HepG2 (cell line): ENCODE data around the gene CRISPLD2.

Experiments
- AHDC1 ChIP-seq: sonication (generic); formaldehyde crosslinking; IDR thresholded peaks from 2 replicates; pipeline ENCODE4 v1.5.1; 2020; ENCODE audit warnings: mild to moderate bottlenecking, missing genetic modification reagents, borderline replicate concordance
- BRCA1 ChIP-seq: sonication (generic); formaldehyde crosslinking; IDR thresholded peaks from 2 replicates; pipeline ENCODE4 v1.4.0; 2020; ENCODE audit warnings: missing genetic modification reagents
- CC2D1A ChIP-seq: sonication (generic); formaldehyde crosslinking; IDR thresholded peaks from 2 replicates; pipeline ENCODE4 v1.8.1; 2023; ENCODE audit warnings: mild to moderate bottlenecking, missing genetic modification reagents
- CTCF ChIP-seq: sonication (generic); formaldehyde crosslinking; IDR thresholded peaks from 2 replicates; pipeline ENCODE4 v1.5.0; 2020; ENCODE audit warnings: mild to moderate bottlenecking, missing genetic modification reagents, moderate library complexity
- HHEX ChIP-seq: IDR thresholded peaks from 2 replicates; pipeline ENCODE4 v1.6.1; 2016; ENCODE audit warnings: control low read depth
- MAFK ChIP-seq, 2 experiments: IDR thresholded peaks in 1 of 2; conservative IDR thresholded peaks in 1 of 2; 2 replicates each; pipeline ENCODE4 v1.6.1; 2011; ENCODE audit warnings: improper control_type of control experiment in 2 of 2, low read length in 2 of 2
- MEF2D ChIP-seq: sonication (generic); formaldehyde crosslinking; IDR thresholded peaks from 2 replicates; pipeline ENCODE4 v1.5.1; 2020; ENCODE audit warnings: mild to moderate bottlenecking, missing genetic modification reagents
- MYC ChIP-seq: sonication (generic); formaldehyde crosslinking; IDR thresholded peaks from 2 replicates; pipeline ENCODE4 v1.9.0; 2021; ENCODE audit warnings: missing genetic modification reagents, borderline replicate concordance
- NBN ChIP-seq: fragments of 450-650 bp; conservative IDR thresholded peaks from 2 replicates; pipeline ENCODE4 v1.6.1; 2017
- POLR2AphosphoS2 ChIP-seq: IDR thresholded peaks from 2 replicates; pipeline ENCODE4 v1.6.1; 2011; ENCODE audit warnings: low read depth, low read length, improper control_type of control experiment
- RAD21 ChIP-seq: fragments of 450-650 bp; formaldehyde crosslinking; IDR thresholded peaks from 2 replicates; pipeline ENCODE4 v1.5.0; 2020; ENCODE audit warnings: mild to moderate bottlenecking
- SNAPC5 ChIP-seq: sonication (generic); formaldehyde crosslinking; IDR thresholded peaks from 2 replicates; pipeline ENCODE4 v1.8.1; 2023; ENCODE audit warnings: mild to moderate bottlenecking, missing genetic modification reagents, borderline replicate concordance
- ZEB1 ChIP-seq: IDR thresholded peaks from 2 replicates; pipeline ENCODE4 v1.6.1; 2012; ENCODE audit warnings: mild to moderate bottlenecking, low read depth, inconsistent platforms; ENCODE audit not compliant: insufficient replicate concordance
- ZFX ChIP-seq: sonication (generic); formaldehyde crosslinking; IDR thresholded peaks from 2 replicates; pipeline ENCODE4 v1.4.0; 2020; ENCODE audit warnings: mild to moderate bottlenecking, low read depth, missing genetic modification reagents, moderate library complexity

- TF ChIP-seq ZEB1 (no peak), MEF2D (CRISPR knock-in tag) (no peak), CTCF (no peak), RAD21 (no peak), CC2D1A (no peak), HHEX (CRISPR knock-in tag) (no peak), ZFX (CRISPR knock-in tag) (no peak), BRCA1 (no peak), MYC (CRISPR knock-in tag) (no peak), POLR2AphosphoS2 (no peak), MAFK (conservative IDR thresholded peaks at IDR 0.05 in 1 of 2, IDR thresholded peaks at IDR 0.05 in 1 of 2; ENCODE audit: low read length in 2 of 2) (no peak), NBN (no peak), SNAPC5 (CRISPR knock-in tag) (no peak), AHDC1 (no peak)
Observed at GRCh38 chr16:84891149-84891795, 71.5 kb downstream of the CRISPLD2 start.
